ENCODE measurements around the gene ATP8B4. TPM values are rescaled to one million over a fixed set of nuclear protein-coding genes. Genes with fewer than 3 reads are reported as not detected.
"Not testable (repeated sequence)": the region's sequence is repeated elsewhere in the genome, so short reads cannot be mapped to it uniquely, and the experiment has no call there.

The ATP8B4 gene
- total and polyA plus RNA-seq, 7 donors = 1.2 to 11.1 (median 4.9) TPM

DNA sequence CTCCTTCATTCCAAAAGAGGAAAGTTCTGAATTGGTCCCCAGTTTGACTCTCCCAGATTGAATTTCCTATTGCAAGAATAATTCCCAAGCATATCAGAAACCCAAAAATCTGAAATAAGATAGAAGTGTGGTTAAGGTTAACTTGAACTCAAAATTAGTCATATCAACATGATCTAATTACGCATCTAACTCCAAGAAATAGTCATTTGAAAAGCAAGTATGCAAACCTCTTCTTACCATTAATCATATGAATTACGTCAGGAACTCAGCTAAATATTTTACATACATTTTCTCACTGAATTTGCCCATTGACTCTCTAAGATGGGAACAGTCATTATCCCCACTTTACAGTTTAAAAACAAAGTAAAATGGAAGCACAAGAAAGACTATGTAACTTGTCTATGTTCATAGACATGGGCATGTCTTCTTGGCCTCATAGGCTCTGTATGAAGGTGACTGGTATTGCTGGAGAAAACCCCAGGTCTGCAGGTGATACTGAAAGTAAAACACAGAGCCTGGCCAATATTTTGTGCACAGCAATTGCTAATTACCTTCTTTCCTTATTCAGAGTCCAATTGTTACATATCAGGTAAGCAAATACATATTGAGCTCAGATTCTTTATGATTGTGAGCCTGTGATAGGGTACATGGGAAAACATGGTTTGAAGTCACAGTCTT, 139.2 kb downstream of the ATP8B4 start:
- TF ChIP-seq CTCF (IDR thresholded peaks at IDR 0.05) = no peak
- no peak for TF ChIP-seq POLR2AphosphoS5 (IDR thresholded peaks at IDR 0.05)
- no peak for TF ChIP-seq POLR2A (IDR thresholded peaks at IDR 0.05)
- TF ChIP-seq EP300 (IDR thresholded peaks at IDR 0.05) = no peak

DNA sequence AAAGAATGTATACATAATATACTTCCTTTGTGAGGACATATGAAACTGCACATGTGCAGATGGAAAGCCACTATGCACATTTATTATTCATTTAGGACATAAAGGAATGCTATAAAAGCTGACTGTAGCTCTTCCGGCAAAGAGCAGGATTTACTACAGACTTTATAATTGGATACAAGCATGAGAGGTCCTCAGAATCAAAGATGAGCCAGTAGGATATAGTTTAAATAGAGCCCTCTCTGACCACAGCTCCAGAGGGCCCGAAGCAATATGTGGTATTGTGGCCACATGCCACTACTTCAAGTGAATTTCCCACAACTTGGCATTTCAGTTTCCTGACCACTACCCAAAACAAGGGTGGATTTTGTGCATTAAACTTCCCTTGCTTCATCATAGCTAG, 140.9 kb downstream of the ATP8B4 start:
- Histone ChIP-seq H3K36me3 (no peaks in the 10 kb centered on the region), H3K27me3 (no peaks in the 10 kb centered on the region), H3K4me3 (no peak overlapping the region), H3K9me3 (no peaks in the 10 kb centered on the region), H3K4me1 (peaks cover 0 to 4% (median 1%) of the 10 kb centered on the region in 4 donors), H3K27ac (no peak overlapping the region)
- TF ChIP-seq POLR2AphosphoS5 (IDR thresholded peaks at IDR 0.05) (no peak), CTCF (IDR thresholded peaks at IDR 0.05) (no peak), EP300 (IDR thresholded peaks at IDR 0.05) (no peak), POLR2A (IDR thresholded peaks at IDR 0.05) (no peak)
- 42 to 53% methylated on average over 2 of the region's 2 CpGs for WGBS, 2 donors
- DNase-seq = no peak
- intact Hi-C loops (cut with DNase I) = no loop called here

More for the DNA sequence above, 139.2 kb downstream of the ATP8B4 start:
- H3K36me3 ChIP-seq = no peaks in the 10 kb centered on the region
- WGBS, 2 donors = 88 to 93% methylated on average over 2 of the region's 2 CpGs
- intact Hi-C loops (cut with DNase I) = no loop called here
- H3K9me3 ChIP-seq = no peaks in the 10 kb centered on the region
- no peak overlapping the region for H3K27ac ChIP-seq
- H3K27me3 ChIP-seq = no peaks in the 10 kb centered on the region
- no peak overlapping the region for H3K4me3 ChIP-seq
- no peak for DNase-seq
- no peaks in the 10 kb centered on the region for H3K4me1 ChIP-seq

GRCh38 chr15:49977306-49977705, 141.7 kb downstream of the ATP8B4 start:
- Histone ChIP-seq H3K9me3 (no peaks in the 10 kb centered on the region), H3K4me3 (no peak overlapping the region), H3K36me3 (no peaks in the 10 kb centered on the region), H3K27me3 (no peaks in the 10 kb centered on the region), H3K27ac (no peak overlapping the region), H3K4me1 (peaks cover 0 to 12% (median 6%) of the 10 kb centered on the region in 4 donors)
- DNase-seq = no peak
- intact Hi-C loops (cut with DNase I) = no loop called here
- WGBS, 2 donors = 56 to 63% methylated on average over 1 of the region's 1 CpG
- no peak for TF ChIP-seq EP300 (IDR thresholded peaks at IDR 0.05)
- no peak for TF ChIP-seq CTCF (IDR thresholded peaks at IDR 0.05)
- TF ChIP-seq POLR2AphosphoS5 (IDR thresholded peaks at IDR 0.05) = no peak
- TF ChIP-seq POLR2A (IDR thresholded peaks at IDR 0.05) = no peak

DNA sequence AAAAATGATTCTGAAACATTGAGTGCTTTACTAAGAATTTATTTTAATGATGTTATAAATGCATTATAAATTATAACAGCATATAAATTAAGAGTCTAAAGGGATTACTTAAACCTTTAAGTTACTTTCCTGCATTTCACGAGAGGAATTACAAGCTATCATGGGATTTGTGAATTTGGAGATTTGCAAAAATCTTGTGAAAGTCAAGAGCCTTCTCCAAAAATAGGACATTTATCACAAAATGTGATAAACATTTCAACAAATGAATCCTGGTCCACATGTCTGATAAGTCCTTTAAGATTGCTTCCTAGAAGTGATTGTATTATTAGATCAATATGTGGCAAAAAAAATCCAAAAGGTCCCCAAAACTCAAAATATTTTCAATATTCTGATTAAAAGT, 154.5 kb downstream of the ATP8B4 start:
- intact Hi-C loops (cut with DNase I) = no loop called here
- Histone ChIP-seq H3K27ac (no peak overlapping the region), H3K36me3 (no peaks in the 10 kb centered on the region), H3K9me3 (peaks cover 0 to 7% (median 3%) of the 10 kb centered on the region in 4 donors), H3K27me3 (no peaks in the 10 kb centered on the region), H3K4me3 (no peak overlapping the region), H3K4me1 (peaks cover 0 to 28% (median 4%) of the 10 kb centered on the region in 4 donors)
- 53 to 87% methylated on average over 1 of the region's 1 CpG for WGBS, 2 donors
- TF ChIP-seq POLR2AphosphoS5 (IDR thresholded peaks at IDR 0.05) = no peak
- no peak for TF ChIP-seq EP300 (IDR thresholded peaks at IDR 0.05)
- no peak for TF ChIP-seq CTCF (IDR thresholded peaks at IDR 0.05)
- TF ChIP-seq POLR2A (IDR thresholded peaks at IDR 0.05) = no peak
- DNase-seq = no peak

- intact Hi-C loops (cut with DNase I) = no loop called here
- no peaks in the 10 kb centered on the region for H3K27me3 ChIP-seq
- TF ChIP-seq POLR2A (IDR thresholded peaks at IDR 0.05) (no peak), CTCF (IDR thresholded peaks at IDR 0.05) (no peak), EP300 (IDR thresholded peaks at IDR 0.05) (no peak), POLR2AphosphoS5 (IDR thresholded peaks at IDR 0.05) (no peak)
- H3K4me1 ChIP-seq = peaks cover 0 to 28% (median 4%) of the 10 kb centered on the region in 4 donors
- DNase-seq = no peak
- no peaks in the 10 kb centered on the region for H3K36me3 ChIP-seq
- peaks cover 0 to 7% (median 3%) of the 10 kb centered on the region in 4 donors for H3K9me3 ChIP-seq
- H3K27ac ChIP-seq = peak overlapping the region in 1 of 4 donors; percentile 15
- no peak overlapping the region for H3K4me3 ChIP-seq
These were observed 155.0 kb downstream of the ATP8B4 start for GRCh38 chr15:49964061-49964460.

- H3K4me1 ChIP-seq = peaks cover 0 to 28% (median 4%) of the 10 kb centered on the region in 4 donors
- 90% methylated on average over 9 of the region's 9 CpGs for WGBS, 2 donors
- intact Hi-C loops (cut with DNase I); DNase-seq; H3K9me3 ChIP-seq; H3K4me3 ChIP-seq; H3K27me3 ChIP-seq; H3K36me3 ChIP-seq: not testable (repeated sequence)
- H3K27ac ChIP-seq = peak overlapping the region in 1 of 4 donors; percentile 58
These were observed 155.8 kb downstream of the ATP8B4 start for GRCh38 chr15:49963033-49963772.

Data from sigmoid colon (tissue), 7 donors.